ENCODE results near the gene THOC5.

Gene THOC5

GRCh38 chr22:29519996-29520395 lies 33.6 kb downstream of the THOC5 start:
- TF ChIP-seq CTCF (IDR thresholded peaks at IDR 0.05), result no peak

- no peak for TF ChIP-seq CTCF (IDR thresholded peaks at IDR 0.05)
These were observed 35.1 kb downstream of the THOC5 start for GRCh38 chr22:29518427-29518826.

- TF ChIP-seq CTCF (IDR thresholded peaks at IDR 0.05), result no peak
These were observed 36.2 kb downstream of the THOC5 start for GRCh38 chr22:29517215-29517908.

GRCh38 chr22:29512031-29512430 lies 41.5 kb downstream of the THOC5 start:
- no peak for TF ChIP-seq CTCF (IDR thresholded peaks at IDR 0.05)

GRCh38 chr22:29511126-29511862 lies 42.3 kb downstream of the THOC5 start:
- TF ChIP-seq CTCF (IDR thresholded peaks at IDR 0.05), result no peak

GRCh38 chr22:29510542-29510941 lies 43.0 kb downstream of the THOC5 start:
- no peak for TF ChIP-seq CTCF (IDR thresholded peaks at IDR 0.05)

- no peak for TF ChIP-seq CTCF (IDR thresholded peaks at IDR 0.05)
These were observed 43.7 kb downstream of the THOC5 start for GRCh38 chr22:29509815-29510214.

All from LNCAP (cell line).